Liver (tissue), 10 donors: ENCODE data around the gene MMD2. TPM values are rescaled to one million over a fixed set of nuclear protein-coding genes. Genes with fewer than 3 reads are reported as not detected.

ENCODE experiments used
- DNase-seq: peaks from one replicate; pipeline ENCODE4 v3.0.0-alpha.2; 2017; ENCODE audit warnings: low spot score
- H3K27ac ChIP-seq, 2 donors: one replicate each; pipeline ENCODE4 v1.7.0; 2013; ENCODE audit warnings: inconsistent platforms in 2 of 2, low read length in 2 of 2, control low read depth in 1 of 2, low read depth in 1 of 2, mild to moderate bottlenecking in 1 of 2
- H3K27me3 ChIP-seq, 4 donors: one replicate each; pipeline versions ENCODE4 v1.6.1 to v1.7.0; 2013; ENCODE audit warnings: low read length in 3 of 4, inconsistent platforms in 1 of 4, mild to moderate bottlenecking in 1 of 4, moderate library complexity in 1 of 4; ENCODE audit not compliant: control insufficient read depth in 4 of 4, insufficient read depth in 4 of 4
- H3K36me3 ChIP-seq, 4 donors: one replicate each; pipeline versions ENCODE4 v1.6.1 to v1.7.0; 2013; ENCODE audit warnings: low read length in 3 of 4, mild to moderate bottlenecking in 3 of 4, low read depth in 1 of 4, moderate library complexity in 1 of 4; ENCODE audit not compliant: control insufficient read depth in 4 of 4, insufficient read depth in 3 of 4
- H3K4me1 ChIP-seq, 4 donors: one replicate each; pipeline versions ENCODE4 v1.6.1 to v1.7.0; 2013; ENCODE audit warnings: low read length in 3 of 4, mild to moderate bottlenecking in 3 of 4, moderate library complexity in 1 of 4; ENCODE audit not compliant: control insufficient read depth in 4 of 4, insufficient read depth in 4 of 4
- H3K4me3 ChIP-seq, 3 donors: one replicate each; pipeline versions ENCODE4 v1.6.1 to v1.7.0; 2013; ENCODE audit warnings: low read length in 3 of 3, control low read depth in 1 of 3, low read depth in 1 of 3, mild to moderate bottlenecking in 1 of 3
- H3K9ac ChIP-seq, 2 donors: one replicate each; pipeline ENCODE4 v1.7.0; 2013; ENCODE audit warnings: low read length in 2 of 2, mild to moderate bottlenecking in 2 of 2, moderate library complexity in 2 of 2, control low read depth in 1 of 2, low read depth in 1 of 2
- H3K9me3 ChIP-seq, 4 donors: one replicate each; pipeline versions ENCODE4 v1.6.1 to v1.7.0; 2013; ENCODE audit warnings: low read length in 3 of 4; ENCODE audit not compliant: control insufficient read depth in 4 of 4
- CTCF ChIP-seq: fragments of 150-350 bp; IDR thresholded peaks from 2 replicates; pipeline ENCODE4 v1.5.1; 2017; ENCODE audit warnings: improper control_type of control experiment, low read depth, low read length; ENCODE audit not compliant: missing input control
- EGR1 ChIP-seq, 2 donors: IDR thresholded peaks; 2 replicates each; pipeline ENCODE4 v1.6.1; 2016 to 2018; ENCODE audit warnings: antibody characterized with exemption in 2 of 2, low read depth in 2 of 2
- GABPA ChIP-seq, 2 donors: IDR thresholded peaks in 1 of 2; conservative IDR thresholded peaks in 1 of 2; 2 replicates each; pipeline ENCODE4 v1.6.1; 2016; ENCODE audit warnings: antibody characterized with exemption in 2 of 2, mild to moderate bottlenecking in 1 of 2, moderate library complexity in 1 of 2
- HNF4G ChIP-seq: IDR thresholded peaks from 2 replicates; pipeline ENCODE4 v1.6.1; 2016; ENCODE audit warnings: antibody characterized with exemption
- MAX ChIP-seq: IDR thresholded peaks from 2 replicates; pipeline ENCODE4 v1.6.1; 2016; ENCODE audit warnings: antibody characterized with exemption
- REST ChIP-seq: IDR thresholded peaks from 2 replicates; pipeline ENCODE4 v1.6.1; 2016; ENCODE audit warnings: antibody characterized with exemption, mild to moderate bottlenecking
- RXRA ChIP-seq, 2 donors: IDR thresholded peaks; 2 replicates each; pipeline ENCODE4 v1.6.1; 2017 to 2018; ENCODE audit warnings: antibody characterized with exemption in 2 of 2, mild to moderate bottlenecking in 1 of 2
- TAF1 ChIP-seq: conservative IDR thresholded peaks from 2 replicates; pipeline ENCODE4 v1.6.1; 2016; ENCODE audit warnings: antibody characterized with exemption, mild to moderate bottlenecking
- YY1 ChIP-seq: IDR thresholded peaks from 2 replicates; pipeline ENCODE4 v1.6.1; 2016; ENCODE audit warnings: antibody characterized with exemption, mild to moderate bottlenecking
- WGBS: extraction: QIAGEN DNeasy Blood & Tissue Kit; methylation state at CpG from one replicate; pipeline ENCODE4 v1.1.7; 2013; 5-methylcytosine and 5-hydroxymethylcytosine counted together
- polyA plus RNA-seq, 2 donors: library from polyadenylated mRNA; stranded (reverse) in 1 of 2; unstranded in 1 of 2; fragments of 200-250 nt in 1 of 2; fragments of >200 nt in 1 of 2; fragmentation: Nextera tagmentation in 1 of 2; extraction: Ambion mirVana in 1 of 2; gene quantifications; one replicate each; pipeline versions ENCODE4 v1.2.1 to v1.2.3, GENCODE V29; 2013 to 2015
- small RNA-seq: library from RNA; depleted of rRNA; stranded (forward); fragments of <200 nt; gene quantifications from one replicate; pipeline ENCODE3, GENCODE V24; 2014
- total RNA-seq, 2 donors: library from RNA; depleted of rRNA; stranded (reverse); fragments of >200 nt; gene quantifications; one replicate each; pipeline ENCODE4 v1.2.3, GENCODE V29; 2014
- TF ChIP-seq, protein P1 (sequence below): IDR thresholded peaks from 2 replicates; pipeline ENCODE4 v1.6.1; 2016; ENCODE audit warnings: antibody characterized with exemption
- TF ChIP-seq, protein P2 (sequence below): IDR thresholded peaks from 2 replicates; pipeline ENCODE4 v1.6.1; 2016; ENCODE audit warnings: antibody characterized with exemption
- donor health status: healthy.
- donor health status: healthy.
- donor health status: healthy.
- donor health status: healthy.
- donor health status: healthy.

The MMD2 gene
- total and polyA plus RNA-seq, 4 donors = not detected

DNA sequence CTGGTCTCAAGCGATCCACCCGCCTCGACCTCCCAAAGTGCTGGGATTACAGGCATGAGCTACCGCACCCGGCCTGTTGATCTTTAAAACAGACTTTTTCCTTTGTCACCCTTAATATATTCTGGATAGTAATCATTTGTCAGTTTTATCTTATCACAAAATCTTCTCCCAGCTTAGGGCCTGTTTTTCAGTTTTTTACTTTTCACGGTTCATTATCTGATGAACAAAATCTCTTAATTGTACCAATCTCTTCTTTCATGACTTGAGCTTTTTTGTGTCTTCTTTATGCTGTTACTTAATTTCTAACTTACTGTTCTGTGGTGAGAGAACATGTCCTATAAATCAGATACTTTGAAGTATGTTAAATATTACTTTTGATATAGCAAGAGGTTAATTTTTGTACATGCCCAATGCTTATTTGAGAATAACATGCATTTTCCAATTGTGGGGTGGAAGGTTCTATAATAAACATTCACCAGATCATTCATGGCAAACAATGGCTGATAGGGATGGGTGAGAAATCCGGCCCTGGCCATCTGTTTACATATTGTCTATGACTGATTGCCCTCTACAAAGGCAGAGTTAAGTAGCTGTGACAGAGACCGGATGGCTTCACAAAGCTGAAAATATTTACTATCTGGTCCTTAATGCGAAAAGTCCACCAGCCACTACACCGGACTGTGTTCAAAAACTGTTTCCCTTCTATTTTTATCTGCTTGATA lies 102.5 kb downstream of the MMD2 start:
- H3K9ac ChIP-seq = no peak overlapping the region
- no peak for DNase-seq
- no peak overlapping the region for H3K27ac ChIP-seq
- no peaks in the 10 kb centered on the region for H3K36me3 ChIP-seq
- no peak overlapping the region for H3K4me3 ChIP-seq
- no peaks in the 10 kb centered on the region for H3K27me3 ChIP-seq
- H3K4me1 ChIP-seq = no peaks in the 10 kb centered on the region
- TF ChIP-seq HNF4G = no peak
- no peak for TF ChIP-seq TAF1
- TF ChIP-seq RXRA (IDR thresholded peaks at IDR 0.05) = no peak
- no peak for TF ChIP-seq YY1
- no peak for TF ChIP-seq EGR1 (IDR thresholded peaks at IDR 0.05; ENCODE audit: low read depth in 2 of 2)
- TF ChIP-seq CTCF = no peak
- TF ChIP-seq, protein P1, sequence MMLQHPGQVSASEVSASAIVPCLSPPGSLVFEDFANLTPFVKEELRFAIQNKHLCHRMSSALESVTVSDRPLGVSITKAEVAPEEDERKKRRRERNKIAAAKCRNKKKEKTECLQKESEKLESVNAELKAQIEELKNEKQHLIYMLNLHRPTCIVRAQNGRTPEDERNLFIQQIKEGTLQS = no peak
- TF ChIP-seq GABPA (IDR thresholded peaks at IDR 0.05 in 1 of 2, conservative IDR thresholded peaks at IDR 0.05 in 1 of 2) = no peak
- TF ChIP-seq REST = no peak
- TF ChIP-seq, protein P2, sequence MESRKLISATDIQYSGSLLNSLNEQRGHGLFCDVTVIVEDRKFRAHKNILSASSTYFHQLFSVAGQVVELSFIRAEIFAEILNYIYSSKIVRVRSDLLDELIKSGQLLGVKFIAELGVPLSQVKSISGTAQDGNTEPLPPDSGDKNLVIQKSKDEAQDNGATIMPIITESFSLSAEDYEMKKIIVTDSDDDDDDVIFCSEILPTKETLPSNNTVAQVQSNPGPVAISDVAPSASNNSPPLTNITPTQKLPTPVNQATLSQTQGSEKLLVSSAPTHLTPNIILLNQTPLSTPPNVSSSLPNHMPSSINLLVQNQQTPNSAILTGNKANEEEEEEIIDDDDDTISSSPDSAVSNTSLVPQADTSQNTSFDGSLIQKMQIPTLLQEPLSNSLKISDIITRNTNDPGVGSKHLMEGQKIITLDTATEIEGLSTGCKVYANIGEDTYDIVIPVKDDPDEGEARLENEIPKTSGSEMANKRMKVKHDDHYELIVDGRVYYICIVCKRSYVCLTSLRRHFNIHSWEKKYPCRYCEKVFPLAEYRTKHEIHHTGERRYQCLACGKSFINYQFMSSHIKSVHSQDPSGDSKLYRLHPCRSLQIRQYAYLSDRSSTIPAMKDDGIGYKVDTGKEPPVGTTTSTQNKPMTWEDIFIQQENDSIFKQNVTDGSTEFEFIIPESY = no peak
- TF ChIP-seq MAX = no peak
- H3K9me3 ChIP-seq = peaks cover 0 to 4% (median under 1%) of the 10 kb centered on the region in 4 donors
- WGBS = 72% methylated on average over 10 of the region's 10 CpGs

Small RNA genes lying within 50 kb of the gene (small RNA-seq; reads per million reads assigned to genes)
- not detected for gene AC092032.1

Other genes with a start within 250 kb of the MMD2 start
- gene AP5Z1, start 183.6 kb downstream of the MMD2 start, total RNA-seq = 10 to 100 TPM; 14.5 to 16.0 TPM
- 10 to 100 TPM; 10.2 to 14.0 TPM for gene AP5Z1, start 183.6 kb downstream of the MMD2 start, polyA plus RNA-seq
- under 1 TPM; 0.05 to 0.08 TPM for gene PAPOLB, start 97.2 kb downstream of the MMD2 start, total RNA-seq
- gene PAPOLB, start 97.2 kb downstream of the MMD2 start, polyA plus RNA-seq = not detected
- under 1 TPM; 0.14 to 0.25 TPM for gene RADIL, start 75.5 kb downstream of the MMD2 start, total RNA-seq
- under 1 TPM in 1 of 2 donors, not detected in 1; 0.21 TPM for gene RADIL, start 75.5 kb downstream of the MMD2 start, polyA plus RNA-seq
- gene RBAK, start 86.7 kb upstream of the MMD2 start, total RNA-seq = 1 to 10 TPM; 5.3 to 7.2 TPM
- gene RBAK, start 86.7 kb upstream of the MMD2 start, polyA plus RNA-seq = 1 to 10 TPM; 1.7 to 2.1 TPM
- gene WIPI2, start 231.0 kb upstream of the MMD2 start, total RNA-seq = 10 to 100 TPM; 33.3 to 57.6 TPM
- 10 to 100 TPM; 23.9 to 27.4 TPM for gene WIPI2, start 231.0 kb upstream of the MMD2 start, polyA plus RNA-seq